Stimulated activated CD4-positive, alpha-beta T cell treated with anti-CD3 and anti-CD28 coated beads, Interleukin-2, amount 100 ng/mL, for 24 hours (primary cell): ENCODE results near the gene VAPA.

Experiments used
- DNase-seq, 2 donors: peaks; one replicate each; pipeline ENCODE4 v3.0.0-alpha.2; 2020

VAPA gene

GRCh38 chr18:9944805-9945204 is 31.0 kb downstream of the VAPA start:
- no peak for DNase-seq

- no peak for DNase-seq
These were observed 33.0 kb downstream of the VAPA start for GRCh38 chr18:9946831-9947230.

DNA sequence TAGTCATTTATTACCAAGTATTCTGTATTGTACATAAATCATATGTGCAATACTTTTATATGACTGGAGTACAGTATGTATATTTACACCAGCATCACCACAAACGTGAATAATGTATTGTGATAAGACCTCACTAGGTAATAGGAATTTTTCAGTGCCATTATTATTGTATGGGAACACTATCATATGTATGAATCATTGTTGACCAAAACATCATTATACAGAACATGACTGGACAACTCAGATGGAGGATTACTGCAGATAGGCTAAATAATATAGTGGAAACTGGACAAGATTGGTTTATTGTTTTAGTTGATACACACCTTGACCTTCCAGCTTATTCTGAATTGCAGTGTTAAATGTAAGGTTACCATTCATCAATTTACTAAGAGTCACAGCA is 33.4 kb downstream of the VAPA start:
- no peak for DNase-seq

- no peak for DNase-seq
These were observed 35.5 kb downstream of the VAPA start for GRCh38 chr18:9949315-9949714.

- no peak for DNase-seq
These were observed 36.0 kb downstream of the VAPA start for GRCh38 chr18:9949861-9950260.

GRCh38 chr18:9950289-9951016 is 36.6 kb downstream of the VAPA start:
- no peak for DNase-seq

- DNase-seq = no peak
These were observed 37.4 kb downstream of the VAPA start for GRCh38 chr18:9951022-9951859.

- no peak for DNase-seq
These were observed 39.0 kb downstream of the VAPA start for GRCh38 chr18:9952633-9953416.

DNA sequence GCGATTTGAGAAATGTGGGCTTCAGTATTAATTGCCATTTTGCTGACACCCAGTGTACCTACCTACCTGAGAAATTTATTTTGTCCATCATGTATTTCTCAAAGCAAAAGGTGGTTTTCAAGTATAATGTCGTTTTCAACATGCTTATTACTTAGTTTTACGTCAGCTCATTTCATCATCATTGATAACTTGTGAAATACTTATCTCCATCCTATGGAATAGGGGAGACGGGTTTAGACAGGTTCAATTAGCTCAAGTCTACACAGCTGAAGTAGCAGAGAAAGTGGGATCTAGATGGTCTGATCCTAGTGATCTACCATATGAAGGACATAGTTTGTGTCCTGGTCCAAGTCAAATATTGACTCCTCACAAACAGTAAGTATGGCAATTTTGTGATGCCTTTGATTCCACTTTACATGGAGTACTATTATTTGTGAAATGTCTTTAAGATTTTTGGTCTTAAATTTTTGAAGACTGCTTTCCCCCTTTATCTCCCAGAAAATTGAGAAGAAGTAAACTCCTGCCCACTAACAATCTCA is 45.1 kb downstream of the VAPA start:
- DNase-seq = no peak

- no peak for DNase-seq
These were observed 45.7 kb downstream of the VAPA start for GRCh38 chr18:9959564-9959963.

DNA sequence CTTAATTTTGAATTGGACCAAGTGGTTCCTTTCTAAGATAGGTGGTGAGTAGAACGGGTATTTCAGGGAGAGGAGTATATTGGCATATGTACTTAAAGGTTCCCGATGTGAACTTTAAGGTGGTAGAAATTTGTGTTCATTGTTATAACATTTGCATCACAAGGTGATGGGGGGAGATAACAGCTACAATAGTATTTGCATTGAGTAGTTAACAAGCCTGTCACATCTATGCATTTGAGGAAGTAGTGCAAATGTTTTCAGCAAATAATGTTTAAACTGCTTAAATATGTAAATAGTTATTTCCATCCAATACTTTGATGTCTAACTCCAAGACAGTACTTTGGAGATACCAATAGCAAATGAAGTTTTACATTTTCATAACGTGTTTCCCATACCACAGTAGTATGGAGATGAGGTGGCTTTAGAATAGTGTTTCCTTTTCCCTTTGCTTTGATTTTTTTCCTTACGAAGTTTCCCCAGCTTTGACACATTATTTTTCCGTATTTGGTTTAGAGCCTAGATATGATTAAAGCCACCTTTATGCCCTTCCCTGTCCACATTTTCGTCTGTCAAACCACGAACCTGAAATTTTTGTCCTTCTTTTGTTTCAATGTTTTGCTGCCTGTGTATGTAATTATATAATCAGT is 46.6 kb downstream of the VAPA start:
- DNase-seq = no peak

- DNase-seq = no peak
These were observed 47.2 kb downstream of the VAPA start for GRCh38 chr18:9961041-9961440.

DNA sequence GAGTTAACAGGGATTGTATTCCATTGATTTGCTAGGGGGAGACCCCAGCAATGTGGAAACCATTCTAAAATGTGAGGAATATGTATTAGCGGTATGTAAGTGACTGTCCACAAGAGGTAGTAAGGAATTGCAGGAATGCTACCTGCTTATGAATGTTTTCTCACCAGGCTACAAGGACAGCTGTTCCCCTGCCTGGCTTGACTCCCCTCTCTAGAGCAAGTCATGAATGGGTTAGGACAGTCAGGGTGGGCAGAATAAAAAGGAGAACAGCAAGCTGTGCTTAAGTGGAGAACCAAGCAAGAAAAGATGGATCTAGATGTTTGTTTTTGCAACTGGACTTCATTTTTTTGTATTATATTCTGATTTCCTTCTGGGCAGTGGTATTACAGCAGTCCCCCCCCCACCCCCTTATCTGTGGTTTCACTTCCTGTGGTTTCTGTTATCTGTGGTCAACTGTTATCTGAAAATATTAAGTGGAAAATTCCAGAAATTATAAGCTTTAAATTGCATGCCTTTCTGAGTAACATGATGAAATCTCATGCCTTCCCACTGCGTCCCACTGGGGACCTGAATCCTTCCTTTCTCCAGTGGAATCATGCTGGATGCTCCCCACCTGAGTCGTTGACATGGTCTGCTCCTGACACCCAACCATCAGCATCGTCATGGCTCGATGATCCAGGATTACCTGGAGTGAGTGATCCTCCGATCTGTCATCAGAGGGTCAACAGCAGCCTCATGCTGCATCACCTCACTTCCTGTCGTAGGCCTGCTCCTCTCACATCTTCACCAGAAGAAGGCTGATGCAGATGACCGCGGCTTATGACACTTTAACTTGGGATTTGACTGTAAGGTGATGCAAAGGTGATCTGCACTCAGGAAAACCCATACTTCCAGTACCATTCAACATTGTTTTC is 52.2 kb downstream of the VAPA start:
- no peak for DNase-seq

- DNase-seq = no peak
These were observed 54.4 kb downstream of the VAPA start for GRCh38 chr18:9968081-9968848.

DNA sequence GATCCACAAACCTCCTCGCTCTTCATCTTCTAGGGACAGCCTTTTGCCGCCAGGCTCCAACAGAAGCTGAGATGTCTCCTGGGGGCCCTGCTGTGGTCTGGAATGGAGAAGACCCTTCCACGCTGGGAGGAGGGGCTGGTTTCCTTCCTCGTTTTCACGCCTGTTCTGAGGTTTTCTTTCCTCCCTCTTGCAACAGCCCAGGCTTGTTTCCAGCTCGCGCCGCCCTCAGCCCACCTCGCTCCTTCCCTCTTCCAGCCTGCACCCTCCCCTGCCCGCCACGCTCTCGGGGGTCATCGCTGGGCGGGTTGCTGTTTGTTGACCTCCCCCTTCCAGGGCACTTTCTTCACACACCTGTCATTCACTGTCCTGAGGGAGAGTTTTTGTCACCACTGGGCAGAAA is 55.4 kb downstream of the VAPA start:
- DNase-seq = no peak

GRCh38 chr18:9971313-9971920 is 57.6 kb downstream of the VAPA start:
- peak; percentile 71 to 76 for DNase-seq

GRCh38 chr18:9973470-9973869 is 59.7 kb downstream of the VAPA start:
- DNase-seq = no peak

DNA sequence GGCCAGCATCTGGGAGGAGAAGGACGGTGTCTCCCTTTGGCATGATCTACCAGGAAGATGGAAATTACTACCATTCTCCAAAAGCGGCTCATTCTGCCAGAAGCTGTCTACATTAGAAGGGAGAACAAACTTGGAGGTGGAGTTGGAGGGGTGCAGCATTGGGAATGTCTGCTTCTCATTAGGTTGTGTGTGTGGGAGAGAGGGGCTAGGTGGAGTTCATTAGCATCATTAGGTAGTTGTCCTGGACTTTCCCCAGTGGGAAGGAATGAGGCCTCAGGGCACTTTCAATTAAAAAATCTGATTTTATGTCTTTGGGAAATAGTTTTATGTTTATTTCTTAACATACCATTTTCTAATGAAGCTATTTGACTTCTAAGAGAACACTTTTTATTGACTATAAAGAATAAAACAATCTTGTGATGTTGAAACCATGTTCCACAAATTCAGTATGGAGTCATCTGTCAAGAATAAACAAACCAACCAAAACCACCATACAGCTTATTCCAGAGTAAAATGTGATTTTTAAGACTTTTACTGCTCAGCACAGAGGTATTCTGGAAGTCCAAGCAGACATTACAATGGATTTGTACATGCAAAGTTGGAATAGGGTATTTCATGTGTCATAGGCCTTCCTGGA is 60.6 kb downstream of the VAPA start:
- no peak for DNase-seq

- DNase-seq = no peak
These were observed 61.8 kb downstream of the VAPA start for GRCh38 chr18:9975658-9976057.

- no peak for DNase-seq
These were observed 68.9 kb downstream of the VAPA start for GRCh38 chr18:9982711-9983110.
